Ascending aorta (tissue), 2 donors: ENCODE results near the gene SENP5. TPM values are rescaled to one million over a fixed set of nuclear protein-coding genes. Genes with fewer than 3 reads are reported as not detected.
A peak's percentile ranks its signal among the peaks of the same experiment; 100 is the strongest.

ENCODE experiments used
- DNase-seq, 2 donors: peaks; one replicate each; pipeline ENCODE4 v3.0.0-alpha.2; 2019; ENCODE audit warnings: low spot score in 2 of 2
- H3K27ac ChIP-seq, 2 donors: fragments of 200-600 bp; sonication (generic); one replicate each; pipeline ENCODE4 v1.5.1; 2016 to 2017; ENCODE audit warnings: mild to moderate bottlenecking in 1 of 2
- H3K27me3 ChIP-seq: fragments of 200-600 bp; sonication (generic); one replicate; pipeline ENCODE4 v1.5.1; 2017
- H3K36me3 ChIP-seq, 2 donors: fragments of 200-600 bp; sonication (generic); one replicate each; pipeline ENCODE4 v1.5.1; 2016
- H3K4me1 ChIP-seq, 2 donors: fragments of 200-600 bp; sonication (generic); one replicate each; pipeline ENCODE4 v1.5.1; 2016 to 2017; ENCODE audit warnings: mild to moderate bottlenecking in 1 of 2
- H3K4me3 ChIP-seq, 2 donors: fragments of 200-600 bp; sonication (generic); one replicate each; pipeline ENCODE4 v1.5.1; 2016 to 2017; ENCODE audit warnings: mild to moderate bottlenecking in 1 of 2
- H3K9me3 ChIP-seq, 2 donors: fragments of 200-600 bp; sonication (generic); one replicate each; pipeline ENCODE4 v1.5.1; 2016
- intact Hi-C: fragments of 100-400 bp; cut with DNase I; formaldehyde crosslinking; loops from one replicate; pipeline ENCODE4 v1.15.1; 2023
- total RNA-seq: library from RNA; depleted of rRNA; stranded (reverse); fragments of >200 nt; gene quantifications from one replicate; pipeline ENCODE4 v1.1.0, GENCODE V29; 2016
- TF ChIP-seq, protein P1 (sequence below), 3 experiments: fragments of 200-600 bp in 2 of 3; fragments of 450-650 bp in 1 of 3; sonication (generic) in 2 of 3; IDR thresholded peaks; one replicate each; pipeline ENCODE4 v1.5.1; 2016 to 2019; ENCODE audit warnings: antibody characterized with exemption in 3 of 3, mild to moderate bottlenecking in 1 of 3, moderate library complexity in 1 of 3

Gene SENP5
- total RNA-seq, 1 donor from 2014 or later, result 11.0 TPM

DNA sequence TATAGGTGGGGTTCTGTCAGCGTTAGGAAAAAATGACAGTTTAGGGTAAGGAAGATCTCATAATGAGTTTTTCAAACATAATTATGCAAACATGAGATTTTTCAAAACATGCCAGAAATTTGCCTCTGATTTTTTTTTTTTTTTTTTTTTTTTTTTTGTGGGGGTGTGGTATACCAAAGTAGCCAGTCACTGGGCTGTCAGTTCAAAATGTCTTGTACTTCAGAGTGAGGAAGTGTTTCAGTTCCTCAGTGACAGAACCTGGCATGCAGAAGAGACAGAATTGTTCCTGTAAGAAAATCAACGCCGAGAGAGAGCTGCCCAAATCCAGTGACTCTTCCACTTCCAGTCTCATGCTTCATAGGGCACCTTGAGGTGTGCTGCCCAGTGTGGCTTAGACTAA, 64.9 kb downstream of the SENP5 start:
- TF ChIP-seq, protein P1, sequence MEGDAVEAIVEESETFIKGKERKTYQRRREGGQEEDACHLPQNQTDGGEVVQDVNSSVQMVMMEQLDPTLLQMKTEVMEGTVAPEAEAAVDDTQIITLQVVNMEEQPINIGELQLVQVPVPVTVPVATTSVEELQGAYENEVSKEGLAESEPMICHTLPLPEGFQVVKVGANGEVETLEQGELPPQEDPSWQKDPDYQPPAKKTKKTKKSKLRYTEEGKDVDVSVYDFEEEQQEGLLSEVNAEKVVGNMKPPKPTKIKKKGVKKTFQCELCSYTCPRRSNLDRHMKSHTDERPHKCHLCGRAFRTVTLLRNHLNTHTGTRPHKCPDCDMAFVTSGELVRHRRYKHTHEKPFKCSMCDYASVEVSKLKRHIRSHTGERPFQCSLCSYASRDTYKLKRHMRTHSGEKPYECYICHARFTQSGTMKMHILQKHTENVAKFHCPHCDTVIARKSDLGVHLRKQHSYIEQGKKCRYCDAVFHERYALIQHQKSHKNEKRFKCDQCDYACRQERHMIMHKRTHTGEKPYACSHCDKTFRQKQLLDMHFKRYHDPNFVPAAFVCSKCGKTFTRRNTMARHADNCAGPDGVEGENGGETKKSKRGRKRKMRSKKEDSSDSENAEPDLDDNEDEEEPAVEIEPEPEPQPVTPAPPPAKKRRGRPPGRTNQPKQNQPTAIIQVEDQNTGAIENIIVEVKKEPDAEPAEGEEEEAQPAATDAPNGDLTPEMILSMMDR (IDR thresholded peaks at IDR 0.05), result no peak
- Histone ChIP-seq H3K27me3 (no peaks in the 10 kb centered on the region), H3K4me3 (no peak overlapping the region), H3K27ac (no peak overlapping the region), H3K4me1 (no peaks in the 10 kb centered on the region), H3K36me3 (peaks cover 71 to 86% of the 10 kb centered on the region in 2 donors), H3K9me3 (no peaks in the 10 kb centered on the region)
- intact Hi-C loops, result no loop called here
- DNase-seq, result no peak

DNA sequence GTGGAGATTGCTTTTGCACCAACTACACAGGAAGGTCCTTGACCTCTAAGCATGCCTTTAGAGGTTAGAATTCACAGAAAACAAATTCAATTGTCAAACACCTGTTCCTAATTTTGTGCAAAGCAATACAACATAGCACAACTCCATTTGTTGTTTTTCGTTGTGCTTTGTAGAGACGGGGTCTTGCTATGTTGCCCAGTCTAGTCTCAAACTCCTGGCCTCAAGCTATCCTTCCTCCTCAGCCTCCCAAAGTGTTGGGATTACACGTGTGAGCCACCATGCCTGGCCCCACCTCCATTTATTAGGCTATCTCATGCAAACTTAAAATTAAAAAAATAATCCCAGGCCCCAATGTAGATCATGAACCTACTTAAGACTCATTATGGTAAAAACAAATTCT, 68.6 kb downstream of the SENP5 start:
- Histone ChIP-seq H3K27ac (no peak overlapping the region), H3K9me3 (no peaks in the 10 kb centered on the region), H3K36me3 (peaks cover 70 to 72% of the 10 kb centered on the region in 2 donors), H3K4me3 (no peak overlapping the region), H3K27me3 (no peaks in the 10 kb centered on the region), H3K4me1 (peaks cover 6 to 10% of the 10 kb centered on the region in 2 donors)
- TF ChIP-seq, protein P1 (IDR thresholded peaks at IDR 0.05), result no peak
- intact Hi-C loops, result no loop called here
- no peak for DNase-seq

DNA sequence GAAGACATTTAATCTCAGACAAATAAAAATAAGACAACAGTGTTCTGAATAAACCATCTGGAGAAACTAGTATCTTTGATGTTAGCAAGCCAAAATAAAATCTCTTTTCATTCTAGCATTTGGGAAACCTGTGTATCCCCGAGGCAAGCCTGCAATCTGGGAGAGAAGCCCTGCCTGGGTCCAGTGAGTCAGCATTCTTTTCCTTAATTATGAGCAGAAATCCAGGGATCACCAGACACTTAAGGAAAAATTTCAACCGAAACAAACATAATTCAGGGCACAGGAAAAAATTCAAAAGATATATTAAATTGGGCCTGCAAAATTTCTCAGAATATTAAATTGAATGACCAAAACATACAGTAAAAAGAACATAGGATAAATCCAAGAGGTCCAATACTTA, 70.4 kb downstream of the SENP5 start:
- no peak for DNase-seq
- peaks cover 54 to 56% of the 10 kb centered on the region in 2 donors for H3K36me3 ChIP-seq
- H3K27me3 ChIP-seq, result no peaks in the 10 kb centered on the region
- H3K9me3 ChIP-seq, result no peaks in the 10 kb centered on the region
- no peak overlapping the region for H3K4me3 ChIP-seq
- intact Hi-C loops, result no loop called here
- TF ChIP-seq, protein P1 (IDR thresholded peaks at IDR 0.05), result no peak
- no peak overlapping the region for H3K27ac ChIP-seq
- peaks cover 7 to 10% of the 10 kb centered on the region in 2 donors for H3K4me1 ChIP-seq

DNA sequence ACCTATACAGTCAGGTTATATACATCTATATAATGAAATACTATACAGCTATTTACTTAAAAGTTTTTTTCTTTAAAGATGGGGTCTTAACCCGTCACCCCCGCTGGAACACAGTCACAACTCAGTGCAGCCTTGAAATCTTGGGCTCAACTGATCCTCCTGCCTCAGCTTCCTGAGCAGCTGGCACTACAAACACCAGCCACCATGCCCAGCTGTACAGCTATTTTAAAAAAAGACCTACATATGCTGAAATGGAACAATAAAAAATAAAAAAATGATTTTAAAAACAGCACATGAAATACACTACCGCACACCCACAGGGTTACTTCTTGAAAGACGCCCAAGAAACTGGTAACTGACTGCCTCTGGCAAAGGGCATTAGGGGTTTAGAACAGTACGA, 70.9 kb downstream of the SENP5 start:
- H3K9me3 ChIP-seq, result no peaks in the 10 kb centered on the region
- H3K4me1 ChIP-seq, result peaks cover 11 to 15% of the 10 kb centered on the region in 2 donors
- peaks cover 50 to 52% of the 10 kb centered on the region in 2 donors for H3K36me3 ChIP-seq
- no peak overlapping the region for H3K4me3 ChIP-seq
- H3K27ac ChIP-seq, result no peak overlapping the region
- TF ChIP-seq, protein P1 (IDR thresholded peaks at IDR 0.05), result no peak
- no peaks in the 10 kb centered on the region for H3K27me3 ChIP-seq
- intact Hi-C loops, result no loop called here
- no peak for DNase-seq

DNA sequence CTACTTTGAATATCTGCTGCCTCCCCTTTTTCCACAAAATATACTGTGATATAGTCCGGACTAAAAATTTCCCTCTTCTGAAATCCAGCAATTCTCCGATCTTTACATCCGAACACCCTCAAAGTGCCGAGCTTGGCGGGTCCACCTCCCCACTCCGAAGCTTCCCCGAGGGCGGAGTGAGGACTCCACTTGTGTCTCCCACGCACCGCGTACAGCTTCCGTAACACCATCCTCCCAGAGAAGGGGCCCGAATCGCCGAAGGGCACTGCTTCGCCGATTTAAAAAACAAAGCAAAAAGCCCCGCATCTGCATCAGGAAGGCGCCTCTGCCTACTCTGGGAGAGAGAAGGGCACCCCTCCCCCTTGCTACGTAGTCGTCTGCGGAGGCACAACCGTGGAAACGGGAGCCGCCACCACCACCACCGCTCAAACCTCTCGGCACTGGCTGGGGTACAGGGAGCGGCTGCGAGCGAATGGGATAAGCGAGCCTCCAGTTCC, 74.1 kb downstream of the SENP5 start:
- DNase-seq, result peak in 1 of 2 donors; percentile 70
- Histone ChIP-seq H3K9me3 (no peaks in the 10 kb centered on the region), H3K36me3 (peaks cover 20 to 21% of the 10 kb centered on the region in 2 donors), H3K27me3 (no peaks in the 10 kb centered on the region), H3K4me1 (peaks cover 14 to 17% of the 10 kb centered on the region in 2 donors), H3K27ac (peak overlapping the region; percentile 88 to 96), H3K4me3 (peak overlapping the region; percentile 93 to 100)
- TF ChIP-seq, protein P1 (IDR thresholded peaks at IDR 0.05), result no peak
- intact Hi-C loops, result loop anchor here (1.0 to 5.0 kb wide), 6 partner anchors 27 to 439 kb away; partner anchors contain the start of genes CEP19, FBXO45, PAK2 and PIGX
